GM03348 (cell line): ENCODE results near the gene NFIC.

Source experiments
- DNase-seq: peaks from one replicate; pipeline ENCODE4 v3.0.0; 2012; ENCODE audit warnings: low spot score

Gene NFIC

DNA sequence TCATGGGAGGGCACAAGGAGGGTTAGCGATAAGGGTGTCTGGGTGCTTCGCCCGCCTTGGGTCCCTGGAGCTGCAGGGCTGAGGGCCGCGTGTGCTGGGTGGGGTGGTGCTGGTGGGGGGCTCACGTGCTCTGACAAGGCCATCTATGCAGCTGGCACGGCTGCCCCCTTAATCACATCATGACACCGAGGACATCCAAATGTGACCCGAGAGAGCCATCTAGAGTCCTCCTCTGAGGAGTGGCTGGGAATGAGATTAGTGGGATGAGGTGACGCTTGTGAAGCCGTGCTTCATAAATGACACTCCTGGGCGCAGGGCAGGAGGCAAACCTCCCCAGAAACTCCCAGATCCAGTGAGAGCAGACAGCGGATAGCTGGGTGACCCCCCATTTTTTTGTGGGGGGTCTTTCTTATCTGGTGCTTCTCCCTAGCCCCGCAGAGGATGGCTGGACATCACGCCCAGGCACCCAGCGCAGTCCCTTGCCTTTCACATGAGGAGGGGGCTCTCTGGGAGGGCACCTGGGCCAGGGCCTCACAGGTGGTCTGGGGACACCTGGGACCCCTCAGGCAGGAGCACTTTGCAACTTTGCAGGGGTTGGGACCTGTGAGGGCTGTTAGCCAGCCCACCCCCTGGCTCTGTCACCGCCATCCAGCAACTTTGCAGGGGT, 146.3 kb downstream of the NFIC start:
- no peak for DNase-seq

DNA sequence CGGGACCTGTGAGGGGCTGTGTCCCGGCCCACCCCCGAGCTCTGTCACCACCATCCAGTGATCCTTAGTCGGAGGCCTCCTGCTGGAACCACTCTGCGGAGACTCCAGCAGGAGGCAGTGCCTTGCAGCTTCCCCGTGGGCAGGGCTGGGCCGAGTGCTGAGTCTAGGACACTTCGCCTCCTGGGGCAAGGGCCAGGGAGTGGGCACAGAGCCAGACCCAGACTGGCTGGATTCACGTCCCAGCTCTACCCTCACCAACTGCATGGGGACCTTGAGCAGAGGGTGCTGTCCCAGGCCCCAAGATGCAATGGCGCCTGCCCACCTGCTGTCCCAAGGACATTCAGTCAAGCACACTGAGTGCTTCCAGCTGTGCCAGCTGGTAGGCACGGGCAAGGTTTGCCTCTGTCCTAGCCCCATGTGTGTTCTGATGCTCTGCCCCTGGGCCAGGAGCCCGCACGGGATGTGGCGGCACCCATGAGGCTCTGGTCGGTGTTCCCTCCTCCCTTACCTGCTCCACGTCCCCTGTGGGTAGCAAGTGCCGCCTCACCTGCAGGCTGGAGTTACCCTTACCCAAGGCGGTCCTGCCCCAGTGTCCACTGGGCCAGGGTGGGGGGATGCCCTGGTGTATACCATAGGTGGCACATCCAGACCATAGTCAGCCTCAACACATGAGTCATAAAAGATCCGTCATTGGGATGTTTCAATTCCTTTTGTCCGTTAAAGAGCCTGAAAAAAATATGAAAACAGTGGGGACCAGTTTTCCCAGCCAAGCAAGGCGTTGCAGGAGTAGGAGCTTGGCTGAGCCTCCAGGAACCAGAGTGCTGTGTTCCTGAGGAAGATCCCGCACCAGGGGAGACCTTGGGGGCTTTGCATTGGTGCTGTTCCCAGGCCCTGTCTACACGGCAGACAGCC, 147.1 kb downstream of the NFIC start:
- no peak for DNase-seq

DNA sequence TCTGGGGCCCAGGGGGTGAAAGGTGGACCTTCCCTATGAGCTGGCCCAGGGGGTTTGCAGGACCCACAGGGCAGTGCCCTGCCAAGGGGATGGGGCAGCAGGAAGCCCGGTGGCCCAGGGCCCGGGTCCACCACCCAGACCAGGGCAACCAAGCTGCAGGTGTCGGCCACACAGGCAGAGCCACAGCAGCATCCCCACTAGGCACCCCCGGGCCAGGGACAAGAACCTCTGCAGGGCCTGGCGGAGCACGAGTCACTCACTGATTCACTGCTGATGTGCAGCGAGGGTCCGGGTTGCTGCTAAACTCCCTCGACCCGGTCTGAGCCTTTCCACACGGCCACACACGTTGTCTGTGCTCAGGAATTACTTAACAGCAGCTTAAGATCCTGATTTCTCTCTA, 148.5 kb downstream of the NFIC start:
- no peak for DNase-seq

DNA sequence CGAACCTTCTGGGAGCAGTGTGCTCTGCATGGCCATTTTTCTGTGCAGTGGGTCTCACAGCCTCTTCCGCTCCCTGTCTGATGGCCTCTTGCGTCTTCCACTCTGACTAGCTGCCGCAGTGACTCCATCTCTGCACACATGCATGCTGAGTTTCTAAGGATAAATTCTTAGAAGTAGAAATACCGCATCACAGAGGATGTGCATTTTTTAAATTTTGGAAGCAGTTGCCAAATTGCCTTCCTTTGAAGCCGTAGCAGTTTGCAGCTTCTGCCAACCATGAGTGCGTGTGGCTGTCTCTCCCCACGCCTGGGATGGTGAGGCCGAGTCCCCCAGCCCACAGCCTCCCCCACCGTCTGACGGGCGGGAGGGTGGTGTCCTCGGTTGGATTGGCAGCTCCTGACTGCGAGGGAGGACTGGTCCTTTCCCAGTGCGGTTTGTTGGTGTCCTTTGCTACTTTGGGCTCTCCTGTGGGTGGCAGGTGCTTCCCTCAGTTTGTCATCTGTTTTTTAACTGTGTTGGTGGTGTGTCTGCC, 149.6 kb downstream of the NFIC start:
- no peak for DNase-seq

DNA sequence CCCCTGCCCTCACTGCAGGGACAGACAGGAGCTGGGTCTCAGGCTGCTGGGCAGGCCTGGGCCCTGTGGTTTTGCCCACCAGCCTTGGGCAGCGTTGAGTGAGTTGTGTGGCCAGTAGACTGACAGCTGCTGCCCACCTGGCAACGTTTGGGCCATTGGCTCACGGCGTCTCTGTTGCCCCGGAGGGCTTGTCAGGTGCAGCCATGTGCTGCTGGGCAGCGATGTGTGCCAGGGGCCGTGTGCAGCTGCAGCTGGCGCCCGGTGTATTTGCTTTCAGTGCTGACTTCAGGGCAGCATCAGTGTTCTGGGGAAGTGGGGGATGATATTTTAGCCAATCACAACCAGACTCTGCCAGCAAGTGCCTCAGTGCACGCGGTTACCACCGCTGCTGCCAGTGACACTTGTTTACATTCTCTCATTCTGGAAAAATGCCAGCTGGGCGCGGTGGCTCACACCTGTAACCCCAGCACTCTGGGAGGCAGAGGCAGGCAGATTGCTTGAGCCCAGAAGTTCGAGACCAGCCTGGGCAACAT, 150.4 kb downstream of the NFIC start:
- DNase-seq: no peak

DNA sequence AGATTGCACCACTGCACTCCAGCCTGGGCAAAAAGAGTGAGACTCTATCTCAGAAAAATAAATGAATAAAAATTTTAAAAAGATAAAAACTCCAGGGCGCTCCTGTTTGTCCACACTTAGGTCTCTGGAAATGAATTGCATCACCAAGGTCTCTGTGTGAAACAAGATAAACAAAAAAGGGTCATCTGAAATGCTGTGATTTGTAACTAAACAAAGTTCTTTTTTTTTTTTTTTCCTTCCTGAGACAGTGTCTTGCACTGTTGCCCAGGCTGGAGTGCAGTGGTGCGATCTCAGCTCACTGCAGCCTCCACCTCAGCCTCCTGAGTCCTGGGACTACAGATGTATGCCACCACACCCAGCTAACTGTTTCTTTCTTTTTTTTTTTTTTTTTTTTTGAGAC, 151.3 kb downstream of the NFIC start:
- DNase-seq: no peak

DNA sequence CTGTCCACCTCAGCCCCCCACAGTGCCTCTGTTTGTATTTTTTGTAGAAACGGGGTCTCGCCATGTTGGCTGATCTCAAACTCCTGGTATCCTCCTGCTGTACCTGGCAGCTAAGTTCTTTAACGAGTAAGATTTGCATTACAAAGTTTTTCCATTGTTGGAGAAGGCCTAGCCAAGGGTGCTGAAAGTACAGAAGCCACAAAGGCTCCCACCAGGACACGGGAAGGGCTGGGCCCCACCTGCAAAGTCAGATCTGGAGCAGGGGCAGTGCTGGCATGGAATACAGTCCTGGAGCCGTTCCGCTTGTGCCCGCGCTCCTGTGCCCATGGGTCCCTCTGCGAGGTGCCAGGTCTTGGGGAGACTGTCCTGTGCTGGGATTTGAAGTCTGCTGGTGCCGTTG, 151.9 kb downstream of the NFIC start:
- no peak for DNase-seq

DNA sequence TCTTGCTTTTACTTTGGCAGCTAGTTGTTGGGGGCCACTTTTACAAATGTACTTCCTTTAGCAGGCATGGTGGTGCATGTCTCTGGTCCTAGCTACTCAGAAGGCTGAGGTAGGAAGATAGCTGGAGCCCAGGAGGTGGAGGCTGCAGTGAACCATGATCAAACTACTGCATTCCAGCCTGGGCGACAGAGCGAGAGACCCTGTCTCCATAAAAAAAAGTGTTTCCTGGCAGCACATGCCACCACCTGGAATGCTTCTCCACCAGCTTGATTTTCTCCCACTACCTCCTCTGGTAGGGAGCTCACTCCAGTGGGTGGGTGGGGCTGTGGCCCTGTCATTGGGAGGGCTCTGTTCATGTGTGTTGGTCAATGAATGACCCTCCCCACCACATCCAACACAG, 152.3 kb downstream of the NFIC start:
- no peak for DNase-seq
